Upper lobe of left lung (tissue), 4 donors: ENCODE results near the gene TSPYL6.

Experiments used
- EP300 ChIP-seq, 4 donors: sonication (generic); formaldehyde crosslinking; IDR thresholded peaks; one replicate each; pipeline ENCODE4 v1.5.1; 2017; ENCODE audit warnings: antibody characterized with exemption in 4 of 4, control low read depth in 2 of 4
- POLR2A ChIP-seq, 4 donors: fragments of 450-650 bp; IDR thresholded peaks; one replicate each; pipeline ENCODE4 v1.5.1; 2016 to 2017; ENCODE audit warnings: antibody characterized with exemption in 4 of 4, mild to moderate bottlenecking in 2 of 4
- POLR2AphosphoS5 ChIP-seq, 2 donors: sonication (generic); formaldehyde crosslinking; IDR thresholded peaks; one replicate each; pipeline ENCODE4 v1.5.1; 2017; ENCODE audit warnings: antibody characterized with exemption in 2 of 2
- TF ChIP-seq, protein P1 (sequence below), 6 experiments: fragments of 450-650 bp in 4 of 6; fragments of 200-600 bp in 2 of 6; sonication (generic) in 2 of 6; IDR thresholded peaks; one replicate each; pipeline ENCODE4 v1.5.1; 2016 to 2019; ENCODE audit warnings: antibody characterized with exemption in 6 of 6

DNA sequence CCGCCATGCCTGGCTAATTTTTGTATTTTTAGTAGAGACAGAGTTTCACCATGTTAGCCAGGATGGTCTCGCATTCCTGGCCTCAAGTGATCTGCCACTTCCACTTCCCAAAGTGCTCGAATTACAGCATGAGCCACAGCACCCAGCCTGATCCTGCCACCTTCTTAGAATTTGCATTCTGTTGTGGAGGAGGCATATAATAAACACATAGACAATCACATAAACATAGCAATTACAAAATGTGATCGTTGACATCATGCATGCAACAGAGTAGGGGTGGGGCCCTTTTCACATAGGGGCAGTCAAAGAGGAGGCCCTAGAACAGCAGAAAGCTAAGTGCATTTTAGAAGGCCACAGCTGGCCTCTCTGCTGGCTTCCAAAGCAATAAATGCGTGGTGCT is 39.9 kb upstream of the TSPYL6 start:
- TF ChIP-seq, protein P1, sequence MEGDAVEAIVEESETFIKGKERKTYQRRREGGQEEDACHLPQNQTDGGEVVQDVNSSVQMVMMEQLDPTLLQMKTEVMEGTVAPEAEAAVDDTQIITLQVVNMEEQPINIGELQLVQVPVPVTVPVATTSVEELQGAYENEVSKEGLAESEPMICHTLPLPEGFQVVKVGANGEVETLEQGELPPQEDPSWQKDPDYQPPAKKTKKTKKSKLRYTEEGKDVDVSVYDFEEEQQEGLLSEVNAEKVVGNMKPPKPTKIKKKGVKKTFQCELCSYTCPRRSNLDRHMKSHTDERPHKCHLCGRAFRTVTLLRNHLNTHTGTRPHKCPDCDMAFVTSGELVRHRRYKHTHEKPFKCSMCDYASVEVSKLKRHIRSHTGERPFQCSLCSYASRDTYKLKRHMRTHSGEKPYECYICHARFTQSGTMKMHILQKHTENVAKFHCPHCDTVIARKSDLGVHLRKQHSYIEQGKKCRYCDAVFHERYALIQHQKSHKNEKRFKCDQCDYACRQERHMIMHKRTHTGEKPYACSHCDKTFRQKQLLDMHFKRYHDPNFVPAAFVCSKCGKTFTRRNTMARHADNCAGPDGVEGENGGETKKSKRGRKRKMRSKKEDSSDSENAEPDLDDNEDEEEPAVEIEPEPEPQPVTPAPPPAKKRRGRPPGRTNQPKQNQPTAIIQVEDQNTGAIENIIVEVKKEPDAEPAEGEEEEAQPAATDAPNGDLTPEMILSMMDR (IDR thresholded peaks at IDR 0.05) = no peak
- TF ChIP-seq POLR2A (IDR thresholded peaks at IDR 0.05) (no peak), EP300 (IDR thresholded peaks at IDR 0.05) (no peak), POLR2AphosphoS5 (IDR thresholded peaks at IDR 0.05) (no peak)
